ENCODE data around the gene MTERF4.

- TF ChIP-seq, protein P1, sequence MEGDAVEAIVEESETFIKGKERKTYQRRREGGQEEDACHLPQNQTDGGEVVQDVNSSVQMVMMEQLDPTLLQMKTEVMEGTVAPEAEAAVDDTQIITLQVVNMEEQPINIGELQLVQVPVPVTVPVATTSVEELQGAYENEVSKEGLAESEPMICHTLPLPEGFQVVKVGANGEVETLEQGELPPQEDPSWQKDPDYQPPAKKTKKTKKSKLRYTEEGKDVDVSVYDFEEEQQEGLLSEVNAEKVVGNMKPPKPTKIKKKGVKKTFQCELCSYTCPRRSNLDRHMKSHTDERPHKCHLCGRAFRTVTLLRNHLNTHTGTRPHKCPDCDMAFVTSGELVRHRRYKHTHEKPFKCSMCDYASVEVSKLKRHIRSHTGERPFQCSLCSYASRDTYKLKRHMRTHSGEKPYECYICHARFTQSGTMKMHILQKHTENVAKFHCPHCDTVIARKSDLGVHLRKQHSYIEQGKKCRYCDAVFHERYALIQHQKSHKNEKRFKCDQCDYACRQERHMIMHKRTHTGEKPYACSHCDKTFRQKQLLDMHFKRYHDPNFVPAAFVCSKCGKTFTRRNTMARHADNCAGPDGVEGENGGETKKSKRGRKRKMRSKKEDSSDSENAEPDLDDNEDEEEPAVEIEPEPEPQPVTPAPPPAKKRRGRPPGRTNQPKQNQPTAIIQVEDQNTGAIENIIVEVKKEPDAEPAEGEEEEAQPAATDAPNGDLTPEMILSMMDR (IDR thresholded peaks at IDR 0.05) = no peak
- TF ChIP-seq POLR2A (IDR thresholded peaks at IDR 0.05) (no peak), EP300 (IDR thresholded peaks at IDR 0.05) (no peak), POLR2AphosphoS5 (IDR thresholded peaks at IDR 0.05) (no peak)
These were observed 34.5 kb downstream of the MTERF4 start for GRCh38 chr2:241067501-241068135.
